Measurements from ENCODE around the gene TRIM50. TPM values are rescaled to one million over a fixed set of nuclear protein-coding genes. Genes with fewer than 3 reads are reported as not detected.

Gene TRIM50
- total RNA-seq, 1 experiment from 2014 or later = not detected

DNA sequence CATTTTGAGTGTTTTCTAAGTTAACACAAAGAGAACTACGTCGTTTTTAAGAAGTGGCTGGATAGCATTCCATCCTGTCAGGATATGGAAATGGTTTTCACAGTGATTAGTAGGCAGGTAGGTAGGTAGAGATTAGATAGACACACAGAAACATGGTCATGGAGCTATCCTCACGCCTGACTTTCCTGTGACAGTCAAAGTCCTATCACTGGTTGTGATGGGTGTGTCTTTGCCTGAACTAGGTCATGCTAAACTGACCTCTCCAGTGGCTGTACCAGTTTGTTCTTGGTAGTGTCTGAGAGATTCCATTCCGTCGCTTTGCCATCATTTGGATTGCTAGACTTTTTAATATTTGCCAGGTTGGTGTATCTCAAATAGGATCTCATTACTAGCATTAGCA lies 28.3 kb upstream of the TRIM50 start:
- Histone ChIP-seq H3K9me3 (ENCODE audit: insufficient read depth, low read depth) (no peaks in the 10 kb centered on the region), H4K20me1 (ENCODE audit: insufficient read depth) (no peaks in the 10 kb centered on the region), H2AFZ (no peak overlapping the region), H3K4me2 (no peak overlapping the region), H3K4me1 (replicated peaks; ENCODE audit: insufficient read depth) (peaks cover 13% of the 10 kb centered on the region), H3K79me2 (ENCODE audit: low read depth) (no peaks in the 10 kb centered on the region), H3K9me2 (ENCODE audit: insufficient read depth) (no peaks in the 10 kb centered on the region), H3K27ac (no peak overlapping the region), H3K4me3 (no peak overlapping the region), H3K27me3 (ENCODE audit: insufficient read depth, low read depth) (no peaks in the 10 kb centered on the region), H3F3A (ENCODE audit: insufficient read depth, low read depth) (peaks cover 7% of the 10 kb centered on the region; the same call in 1 of the 2 replicates), H3K36me3 (ENCODE audit: low read depth) (no peaks in the 10 kb centered on the region)
- no peak for DNase-seq
- TF ChIP-seq CTCF (conservative IDR thresholded peaks at IDR 0.05) = no peak
- no peak for TF ChIP-seq EZH2 (IDR thresholded peaks at IDR 0.05; ENCODE audit: low read depth)
- intact Hi-C loops (cut with micrococcal nuclease; ENCODE audit: unreplicated experiment) = no loop called here
- ChIA-PET CTCF (no interaction called here), POLR2A (ENCODE audit: unreplicated experiment) (no interaction called here)
- no TSS peak for BruUV-seq (replicated peaks)

DNA sequence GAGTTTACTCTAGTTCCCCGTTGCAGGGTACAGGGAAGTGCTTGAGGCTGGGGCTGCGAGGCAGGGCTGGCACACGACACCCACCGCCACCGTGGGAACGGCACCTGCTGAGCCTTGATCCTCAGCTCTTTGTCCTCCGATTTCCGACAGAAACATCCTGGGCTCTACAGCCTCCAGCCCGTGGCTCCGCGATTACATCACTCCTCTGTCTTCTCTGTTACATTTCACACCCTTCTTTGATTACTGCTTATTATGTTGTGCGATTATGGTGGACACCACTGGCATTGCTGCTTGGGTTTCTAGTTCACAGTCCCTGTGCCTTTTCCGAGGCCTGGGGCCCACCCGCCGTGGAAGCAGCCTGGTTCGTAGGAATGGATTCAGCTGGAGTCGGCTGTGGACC lies 26.9 kb upstream of the TRIM50 start:
- no peak for TF ChIP-seq EZH2 (IDR thresholded peaks at IDR 0.05; ENCODE audit: low read depth)
- TF ChIP-seq CTCF (conservative IDR thresholded peaks at IDR 0.05) = no peak
- no peak overlapping the region for H3K27ac ChIP-seq
- H3F3A ChIP-seq (ENCODE audit: insufficient read depth, low read depth) = peaks cover 7% of the 10 kb centered on the region; the same call in 1 of the 2 replicates
- ChIA-PET POLR2A (ENCODE audit: unreplicated experiment) (no interaction called here), CTCF (no interaction called here)
- no TSS peak for BruUV-seq (replicated peaks)
- H4K20me1 ChIP-seq (ENCODE audit: insufficient read depth) = no peaks in the 10 kb centered on the region
- H3K4me2 ChIP-seq = no peak overlapping the region
- H3K4me3 ChIP-seq = no peak overlapping the region
- intact Hi-C loops (cut with micrococcal nuclease; ENCODE audit: unreplicated experiment) = no loop called here
- H2AFZ ChIP-seq = no peak overlapping the region
- H3K9me2 ChIP-seq (ENCODE audit: insufficient read depth) = no peaks in the 10 kb centered on the region
- no peaks in the 10 kb centered on the region for H3K27me3 ChIP-seq (ENCODE audit: insufficient read depth, low read depth)
- no peaks in the 10 kb centered on the region for H3K36me3 ChIP-seq (ENCODE audit: low read depth)
- no peaks in the 10 kb centered on the region for H3K9me3 ChIP-seq (ENCODE audit: insufficient read depth, low read depth)
- DNase-seq = no peak
- no peaks in the 10 kb centered on the region for H3K79me2 ChIP-seq (ENCODE audit: low read depth)
- peaks cover 13% of the 10 kb centered on the region for H3K4me1 ChIP-seq (replicated peaks; ENCODE audit: insufficient read depth)

DNA sequence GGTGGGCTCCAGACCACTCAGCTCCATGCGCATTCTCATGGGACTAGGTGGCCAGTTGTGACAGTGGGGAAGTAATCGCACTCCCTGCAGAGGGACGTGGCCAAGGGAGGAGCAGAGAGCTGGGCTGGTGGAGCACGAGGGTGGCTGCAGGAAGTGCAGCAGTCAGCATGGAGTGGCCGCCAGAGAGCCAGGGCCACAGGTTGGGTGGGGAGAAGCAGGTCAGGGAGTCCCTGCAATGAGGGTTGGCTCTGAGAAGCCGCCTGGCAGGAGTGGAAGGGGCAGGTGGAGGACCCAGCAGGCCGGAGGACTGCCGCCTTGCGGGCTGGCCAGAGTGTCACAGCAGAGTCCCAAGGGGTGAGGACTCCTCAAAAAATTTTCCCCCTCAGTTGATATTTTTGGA lies 26.3 kb upstream of the TRIM50 start:
- BruUV-seq (replicated peaks) = no TSS peak
- Histone ChIP-seq H3F3A (ENCODE audit: insufficient read depth, low read depth) (peaks cover 7% of the 10 kb centered on the region; the same call in 1 of the 2 replicates), H3K27ac (no peak overlapping the region), H4K20me1 (ENCODE audit: insufficient read depth) (no peaks in the 10 kb centered on the region), H3K4me1 (replicated peaks; ENCODE audit: insufficient read depth) (peaks cover 13% of the 10 kb centered on the region), H3K4me2 (no peak overlapping the region), H3K4me3 (no peak overlapping the region), H3K9me3 (ENCODE audit: insufficient read depth, low read depth) (no peaks in the 10 kb centered on the region), H3K27me3 (ENCODE audit: insufficient read depth, low read depth) (no peaks in the 10 kb centered on the region), H3K9me2 (ENCODE audit: insufficient read depth) (no peaks in the 10 kb centered on the region), H2AFZ (no peak overlapping the region), H3K79me2 (ENCODE audit: low read depth) (no peaks in the 10 kb centered on the region), H3K36me3 (ENCODE audit: low read depth) (no peaks in the 10 kb centered on the region)
- no peak for DNase-seq
- TF ChIP-seq CTCF (conservative IDR thresholded peaks at IDR 0.05) = no peak
- no peak for TF ChIP-seq EZH2 (IDR thresholded peaks at IDR 0.05; ENCODE audit: low read depth)
- POLR2A ChIA-PET (ENCODE audit: unreplicated experiment) = no interaction called here
- CTCF ChIA-PET = interaction anchor here (0.7 kb wide), 1 partner anchor 50 kb away, joined by 11 read pairs; no protein-coding TSS in a partner anchor
- intact Hi-C loops (cut with micrococcal nuclease; ENCODE audit: unreplicated experiment) = no loop called here

Data from PC-9 (cell line).